K562 (cell line): ENCODE data around the gene CCNY. TPM values are rescaled to one million over a fixed set of nuclear protein-coding genes. Genes with fewer than 3 reads are reported as not detected.

ENCODE experiments used
- ARHGAP35 ChIP-seq: fragments of 450-650 bp; IDR thresholded peaks from 2 replicates; pipeline ENCODE4 v1.6.1; 2018; ENCODE audit not compliant: partially characterized antibody
- ARNT ChIP-seq, 2 experiments: fragments of 450-650 bp; IDR thresholded peaks; 2 replicates each; pipeline ENCODE4 v1.6.1; 2016; ENCODE audit warnings: mild to moderate bottlenecking in 1 of 2
- ATF1 ChIP-seq, 2 experiments: fragments of 450-650 bp in 1 of 2; IDR thresholded peaks; 2 replicates each; pipeline ENCODE4 v1.6.1; 2016; ENCODE audit warnings: missing compliant biosample characterization in 1 of 2, missing genetic modification characterization in 1 of 2
- CEBPG ChIP-seq, 3 experiments: fragments of 200-800 bp in 1 of 3; sonication (Bioruptor generic) in 1 of 3; sonication (generic) in 1 of 3; formaldehyde crosslinking in 1 of 3; IDR thresholded peaks in 2 of 3; conservative IDR thresholded peaks in 1 of 3; 2 replicates each; pipeline versions ENCODE4 v1.6.1 to v1.8.0; 2016 to 2022; ENCODE audit warnings: missing compliant biosample characterization in 2 of 3, missing genetic modification characterization in 2 of 3, mild to moderate bottlenecking in 1 of 3, missing genetic modification reagents in 1 of 3
- CHD1 ChIP-seq: fragments of 200-600 bp; sonication (generic); IDR thresholded peaks from one replicate; pipeline ENCODE4 v1.6.1; 2012; ENCODE audit warnings: mild to moderate bottlenecking, moderate library complexity, low read length, inconsistent platforms
- ELF4 ChIP-seq: fragments of 450-650 bp; formaldehyde crosslinking; IDR thresholded peaks from 2 replicates; pipeline ENCODE4 v1.4.0; 2022; ENCODE audit warnings: missing genetic modification characterization
- KAT7 ChIP-seq: sonication (generic); formaldehyde crosslinking; IDR thresholded peaks from 2 replicates; pipeline ENCODE4 v1.8.0; 2022; ENCODE audit warnings: missing genetic modification reagents, mild to moderate bottlenecking, borderline replicate concordance
- MAX ChIP-seq: sonication (generic); formaldehyde crosslinking; IDR thresholded peaks from 2 replicates; pipeline ENCODE4 v1.9.0; 2022; ENCODE audit warnings: mild to moderate bottlenecking, missing genetic modification reagents
- MLLT1 ChIP-seq, 2 experiments: fragments of 450-650 bp; IDR thresholded peaks; 2 replicates each; pipeline ENCODE4 v1.6.1; 2016
- MYBL2 ChIP-seq, 2 experiments: fragments of 450-650 bp in 1 of 2; sonication (generic) in 1 of 2; formaldehyde crosslinking in 1 of 2; IDR thresholded peaks; 2 replicates each; pipeline versions ENCODE4 v1.6.1 to v1.8.1; 2017 to 2022; ENCODE audit warnings: borderline replicate concordance in 1 of 2, inconsistent platforms in 1 of 2, low read depth in 1 of 2, mild to moderate bottlenecking in 1 of 2, missing genetic modification reagents in 1 of 2, moderate library complexity in 1 of 2
- OTX1 ChIP-seq: fragments of 450-650 bp; formaldehyde crosslinking; IDR thresholded peaks from 2 replicates; pipeline ENCODE4 v1.4.0; 2022; ENCODE audit warnings: mild to moderate bottlenecking
- RAD51 ChIP-seq: fragments of 450-650 bp; IDR thresholded peaks from 2 replicates; pipeline ENCODE4 v1.7.1; 2016; ENCODE audit warnings: low read depth, mild to moderate bottlenecking, borderline replicate concordance
- TSC22D4 ChIP-seq: fragments of 450-650 bp; IDR thresholded peaks from 2 replicates; pipeline ENCODE4 v1.6.1; 2016; ENCODE audit warnings: missing genetic modification characterization, missing biosample characterization, control low read depth
- UBTF ChIP-seq, 2 experiments: IDR thresholded peaks; 2 replicates each; pipeline ENCODE4 v1.6.1; 2012; ENCODE audit warnings: improper control_type of control experiment in 2 of 2, low read depth in 2 of 2, low read length in 2 of 2, borderline replicate concordance in 1 of 2
- ZBTB26 ChIP-seq: fragments of 450-650 bp; formaldehyde crosslinking; IDR thresholded peaks from 2 replicates; pipeline ENCODE4 v1.4.0; 2022; ENCODE audit warnings: missing genetic modification characterization
- ZNF395 ChIP-seq: fragments of 200-800 bp; sonication (Bioruptor generic); IDR thresholded peaks from 2 replicates; pipeline ENCODE4 v1.6.1; 2017; ENCODE audit warnings: missing genetic modification characterization, missing compliant biosample characterization
- ZNF583 ChIP-seq: fragments of 250-450 bp; sonication (Bioruptor Pico); IDR thresholded peaks from 2 replicates; pipeline ENCODE4 v1.4.0; 2020
- polyA plus RNA-seq, 8 experiments: library from polyadenylated mRNA; depleted of rRNA in 4 of 8; stranded (reverse) in 5 of 8; unstranded in 3 of 8; fragments of >200 nt; fragmentation: Nextera tagmentation in 2 of 8; fragmentation: Illumina TruSeq in 1 of 8; extraction: Ambion mirVana in 2 of 8; extraction: Trizol in 1 of 8; gene quantifications; 2 replicates each; pipeline versions ENCODE4 v1.2.1 to v1.2.3, GENCODE V29; 2011 to 2014; ENCODE audit warnings: inconsistent platforms in 1 of 8, missing spikeins in 1 of 8
- total RNA-seq, 7 experiments: library from RNA; depleted of rRNA in 6 of 7; stranded (reverse); fragments of >200 nt in 6 of 7; fragmentation: Illumina TruSeq in 2 of 7; extraction: Trizol in 2 of 7; gene quantifications; 2 replicates each; pipeline versions ENCODE4 v1.2.1 to v1.2.3, GENCODE V29; 2011 to 2021; ENCODE audit warnings: low replicate concordance in 1 of 7

CCNY gene
- total and polyA plus RNA-seq, 9 of the 15 experiments (the other 6 are each of a cell fraction or from before 2014, with no cell fraction given), result 8.4 to 109 (median 38.6) TPM

- TF ChIP-seq ZBTB26 (CRISPR knock-in tag) (0 out of 2 replicates have a peak, but pooled peaks have one; percentile 58), CHD1 (peak; percentile 83), ATF1 (CRISPR knock-in tag; IDR thresholded peaks at IDR 0.05) (no peak), ATF1 (tag; IDR thresholded peaks at IDR 0.05) (peak; percentile 17; the same call in 1 of the 2 replicates), KAT7 (CRISPR knock-in tag) (peak; percentile 83), ARHGAP35 (peak; percentile 33), TSC22D4 (no peak), UBTF (IDR thresholded peaks at IDR 0.05; ENCODE audit: borderline replicate concordance in 1 of 2, low read depth in 2 of 2, low read length in 2 of 2) (peak in 1 of 2 experiments; percentile 7; a peak in 1 of 4 replicates), ZNF583 (CRISPR knock-in tag) (no peak), ZNF395 (CRISPR knock-in tag) (peak; percentile 48; the same call in 1 of the 2 replicates), CEBPG (CRISPR knock-in tag; IDR thresholded peaks at IDR 0.05) (peak; percentile 60; the same call in 1 of the 2 replicates), CEBPG (tag; conservative IDR thresholded peaks at IDR 0.05 in 1 of 2, IDR thresholded peaks at IDR 0.05 in 1 of 2) (peak in 1 of 2 experiments; percentile 90; a peak in 2 of 4 replicates), ELF4 (CRISPR knock-in tag) (peak; percentile 12; the same call in 1 of the 2 replicates), MAX (CRISPR knock-in tag) (0 out of 2 replicates have a peak, but pooled peaks have one; percentile 26), OTX1 (CRISPR knock-in tag) (0 out of 2 replicates have a peak, but pooled peaks have one; percentile 17), MYBL2 (IDR thresholded peaks at IDR 0.05; ENCODE audit: low read depth) (peak; percentile 24; the same call in 1 of the 2 replicates), MYBL2 (CRISPR knock-in tag; IDR thresholded peaks at IDR 0.05; ENCODE audit: borderline replicate concordance) (no peak), RAD51 (no peak), ARNT (IDR thresholded peaks at IDR 0.05) (0 out of 4 replicates have a peak, but pooled peaks of 1 of the 2 experiments have one; percentile 54), MLLT1 (IDR thresholded peaks at IDR 0.05) (peak; percentile 66; a peak in 1 of 4 replicates)
Measured at GRCh38 chr10:35335133-35336083, 901 bp upstream of the CCNY start (continued).
